Measurements from ENCODE around the gene EHD1.
A peak's percentile ranks its signal among the peaks of the same experiment; 100 is the strongest.

The EHD1 gene

GRCh38 chr11:64878494-64879243 is at the start of gene EHD1:
TSS of gene EHD1 (minus strand) at chr11:64878621. CDS start at chr11:64878464, 157 bp downstream.
- peak; percentile 98 to 100 (median 99) for DNase-seq

GRCh38 chr11:64926689-64927088 is 48.3 kb upstream of the EHD1 start:
- DNase-seq = no peak

GRCh38 chr11:64925536-64926436 is 47.4 kb upstream of the EHD1 start:
- DNase-seq = no peak

GRCh38 chr11:64924910-64925284 is 46.5 kb upstream of the EHD1 start:
- DNase-seq = no peak

GRCh38 chr11:64923944-64924909 is 45.8 kb upstream of the EHD1 start, which contains the start of gene PPP2R5B:
TSS of gene PPP2R5B (plus strand) at chr11:64924689. CDS start at chr11:64925735, 1,046 bp downstream.
- peak; percentile 80 to 89 (median 86) for DNase-seq

- DNase-seq = no peak
Measured at GRCh38 chr11:64923151-64923661, 44.8 kb upstream of the EHD1 start.

GRCh38 chr11:64921384-64921783 is 43.0 kb upstream of the EHD1 start:
- DNase-seq = no peak

GRCh38 chr11:64920124-64920523 is 41.7 kb upstream of the EHD1 start:
- no peak for DNase-seq

GRCh38 chr11:64919627-64920026 is 41.2 kb upstream of the EHD1 start:
- DNase-seq = no peak

- no peak for DNase-seq
Measured at GRCh38 chr11:64918017-64918416, 39.6 kb upstream of the EHD1 start.

GRCh38 chr11:64917663-64917995 is 39.2 kb upstream of the EHD1 start:
- no peak for DNase-seq

GRCh38 chr11:64916775-64917662 is 38.6 kb upstream of the EHD1 start, which contains the start of gene ATG2A:
TSS of gene ATG2A (minus strand) at chr11:64917209. CDS start at chr11:64917135, 74 bp downstream.
- DNase-seq = peak; percentile 95 to 99 (median 98)

- peak in 3 of 6 experiments; percentile 26 to 53 (median 30) for DNase-seq
Measured at GRCh38 chr11:64916040-64916774, 37.8 kb upstream of the EHD1 start.

GRCh38 chr11:64915376-64915887 is 37.0 kb upstream of the EHD1 start:
- DNase-seq = no peak

GRCh38 chr11:64914123-64914522 is 35.7 kb upstream of the EHD1 start:
- DNase-seq = no peak

- no peak for DNase-seq
Measured at GRCh38 chr11:64913171-64913727, 34.8 kb upstream of the EHD1 start.

GRCh38 chr11:64911689-64912088 is 33.3 kb upstream of the EHD1 start:
- no peak for DNase-seq

- no peak for DNase-seq
Measured at GRCh38 chr11:64911142-64911541, 32.7 kb upstream of the EHD1 start.

GRCh38 chr11:64910451-64911093 is 32.2 kb upstream of the EHD1 start:
- DNase-seq = no peak

Data from stimulated activated naive CD4-positive, alpha-beta T cell (primary cell).